HG03575 (cell line): Measurements from ENCODE around the gene NDUFAF5.

ENCODE experiments used
- ATAC-seq: cut with Tn5 transposase; IDR thresholded peaks from one replicate; pipeline ENCODE4 v1.9.1; 2021; ENCODE audit not compliant: unreplicated experiment, insufficient number of reproducible peaks, low FRiP score; ENCODE audit errors: extremely low read depth

NDUFAF5 gene

DNA sequence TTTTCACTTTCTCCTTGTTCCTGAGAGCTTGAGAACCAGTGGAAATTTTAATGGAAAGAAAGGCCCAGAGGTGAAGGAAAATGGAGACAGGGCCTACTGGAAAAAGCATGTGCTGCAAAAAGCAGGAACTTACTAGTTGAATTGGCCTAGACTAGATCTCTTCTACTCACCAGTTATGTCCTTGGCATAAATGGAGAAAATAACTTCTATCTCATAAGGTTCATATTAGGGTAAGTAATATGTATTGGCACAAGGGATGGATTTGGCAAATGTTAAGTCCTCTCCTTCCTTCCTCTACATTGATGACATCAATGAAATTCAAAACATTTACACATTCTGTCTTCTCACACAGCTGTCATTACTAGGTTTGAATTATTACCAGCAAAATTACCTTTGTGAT is 74.0 kb downstream of the NDUFAF5 start:
- ATAC-seq = no peak

DNA sequence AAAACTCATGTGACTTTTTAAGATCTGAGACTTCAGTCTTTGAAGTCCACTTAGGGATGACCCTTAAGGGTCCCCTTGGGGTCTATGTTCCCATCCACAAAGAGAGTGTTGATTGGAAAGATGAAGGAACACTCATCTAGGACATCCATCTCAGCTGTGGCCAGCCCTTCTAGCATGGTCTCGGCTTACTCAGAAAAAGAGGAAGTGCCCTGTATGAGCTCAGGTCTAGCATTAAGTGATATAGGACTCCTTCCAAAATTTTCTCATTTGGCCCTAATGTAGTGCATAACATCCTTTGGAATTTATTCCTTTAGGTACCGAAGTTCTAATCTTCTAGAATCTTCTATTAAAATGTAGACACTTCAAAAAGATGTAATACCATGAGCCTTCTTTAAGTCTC is 77.4 kb downstream of the NDUFAF5 start:
- ATAC-seq = no peak

DNA sequence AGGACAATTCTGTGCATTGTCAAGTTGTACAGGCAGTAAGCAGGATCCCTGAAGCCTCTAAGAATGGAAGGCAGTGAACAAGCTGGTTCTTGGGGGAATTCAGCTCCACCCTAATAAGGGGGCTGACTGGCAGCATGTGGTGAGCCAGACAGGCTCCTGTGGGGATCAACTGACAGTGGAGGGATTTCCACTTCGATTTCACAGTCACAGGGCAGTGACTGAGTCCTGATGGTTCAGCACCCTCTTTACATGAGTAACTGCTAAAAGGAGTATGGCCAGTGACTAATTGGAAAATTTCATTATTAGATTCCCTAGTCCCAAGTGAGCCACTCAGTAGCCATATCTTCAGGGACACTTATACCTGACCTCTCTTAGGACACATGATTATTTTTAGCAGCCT is 78.4 kb downstream of the NDUFAF5 start:
- ATAC-seq = no peak

DNA sequence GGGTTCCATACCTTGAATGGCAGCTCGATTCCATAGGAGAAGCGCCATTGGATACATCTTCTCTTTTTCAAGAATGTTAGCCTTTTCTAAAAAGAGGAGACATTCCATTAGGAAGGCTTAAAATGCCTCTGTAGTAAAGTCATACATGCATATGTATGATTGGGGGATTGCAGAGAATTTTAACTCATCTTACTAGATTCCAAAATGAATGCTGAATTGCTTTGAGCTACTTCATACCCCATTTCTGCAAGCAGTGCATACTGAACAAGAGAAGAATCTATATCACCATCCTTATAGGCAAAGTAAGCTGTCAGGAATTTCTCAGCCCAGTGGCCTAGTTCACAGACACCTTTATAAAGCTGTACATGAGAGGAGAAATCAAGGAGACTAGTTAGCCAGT is 80.3 kb downstream of the NDUFAF5 start:
- no peak for ATAC-seq

DNA sequence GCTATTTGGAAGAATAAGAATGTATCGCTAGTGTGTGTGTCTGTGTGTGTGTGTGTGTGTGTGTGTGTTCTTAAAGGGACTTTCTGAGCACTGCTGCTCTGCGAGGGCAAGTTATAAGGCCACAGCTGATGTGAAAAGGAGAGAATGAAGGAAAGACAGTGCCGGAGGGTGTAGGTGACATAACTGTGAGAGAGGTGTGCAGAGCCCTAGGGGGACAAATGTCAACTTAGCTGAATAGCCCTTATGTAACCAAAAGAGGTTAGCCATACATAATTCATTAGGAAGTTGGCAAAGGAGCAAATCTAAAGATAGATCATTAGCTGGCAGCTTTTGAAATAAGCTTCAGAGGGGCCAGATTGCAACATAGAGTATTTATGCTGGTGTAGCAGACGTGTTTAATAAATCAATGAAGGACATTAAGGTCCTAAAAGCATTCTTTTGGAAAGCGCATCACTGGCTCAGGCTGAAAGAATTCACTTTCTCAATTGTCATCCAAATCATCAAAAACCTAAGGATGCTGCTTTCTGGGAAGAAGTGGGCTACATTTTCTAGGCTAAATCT is 81.0 kb downstream of the NDUFAF5 start:
- ATAC-seq = no peak

DNA sequence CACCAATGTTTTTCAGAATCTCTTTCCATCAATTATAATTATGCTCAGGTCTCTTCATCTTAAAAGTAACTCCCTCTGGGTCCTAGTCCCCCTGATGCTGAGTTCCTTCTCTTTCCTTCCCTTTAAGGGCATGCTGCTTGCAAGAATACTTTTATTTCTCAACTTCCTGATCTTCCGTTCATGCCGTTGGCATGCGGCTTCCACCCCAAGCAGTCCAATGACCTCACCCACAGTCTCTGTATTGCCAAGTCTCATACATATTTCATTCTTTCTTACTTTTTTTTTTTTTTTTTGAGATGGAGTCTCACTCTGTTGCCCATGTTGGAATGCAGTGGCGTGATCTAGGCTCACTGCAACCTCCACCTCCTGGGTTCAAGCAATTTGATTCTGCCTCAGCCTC is 83.5 kb downstream of the NDUFAF5 start:
- ATAC-seq = no peak

DNA sequence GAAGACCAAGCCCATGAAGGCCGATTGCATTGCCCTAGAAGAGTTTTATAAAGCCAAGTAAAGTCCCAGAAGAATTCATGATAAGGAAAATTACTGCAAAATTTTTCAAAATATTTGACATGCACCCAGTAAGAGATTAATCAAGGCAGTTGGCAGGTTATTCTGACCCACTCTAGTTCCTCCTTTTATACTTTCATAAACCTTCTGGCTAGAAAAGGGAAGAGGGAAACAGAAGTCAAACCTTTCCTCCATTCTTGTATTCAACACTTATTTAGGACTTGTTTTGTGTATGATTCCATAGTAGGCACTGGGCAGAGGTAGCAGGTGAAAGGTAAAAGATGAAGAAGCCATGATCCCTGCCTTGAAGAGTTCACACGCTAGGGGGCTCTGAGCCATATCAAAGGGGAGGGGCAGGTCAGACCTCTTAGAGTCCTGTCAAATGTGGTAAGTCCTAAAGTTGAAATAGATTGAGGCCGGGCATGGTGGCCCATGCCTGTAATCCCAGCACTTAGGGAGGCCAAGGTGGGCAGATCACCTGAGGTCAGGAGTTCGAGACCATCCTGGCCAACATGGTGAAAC is 85.4 kb downstream of the NDUFAF5 start:
- no peak for ATAC-seq
